NCI-H2029 (cell line): Measurements from ENCODE around the gene MBLAC1.

Experiments
- DNase-seq: peaks from one replicate; lab custom pipeline; 2025; lab: John Stamatoyannopoulos, UW

The MBLAC1 gene

DNA sequence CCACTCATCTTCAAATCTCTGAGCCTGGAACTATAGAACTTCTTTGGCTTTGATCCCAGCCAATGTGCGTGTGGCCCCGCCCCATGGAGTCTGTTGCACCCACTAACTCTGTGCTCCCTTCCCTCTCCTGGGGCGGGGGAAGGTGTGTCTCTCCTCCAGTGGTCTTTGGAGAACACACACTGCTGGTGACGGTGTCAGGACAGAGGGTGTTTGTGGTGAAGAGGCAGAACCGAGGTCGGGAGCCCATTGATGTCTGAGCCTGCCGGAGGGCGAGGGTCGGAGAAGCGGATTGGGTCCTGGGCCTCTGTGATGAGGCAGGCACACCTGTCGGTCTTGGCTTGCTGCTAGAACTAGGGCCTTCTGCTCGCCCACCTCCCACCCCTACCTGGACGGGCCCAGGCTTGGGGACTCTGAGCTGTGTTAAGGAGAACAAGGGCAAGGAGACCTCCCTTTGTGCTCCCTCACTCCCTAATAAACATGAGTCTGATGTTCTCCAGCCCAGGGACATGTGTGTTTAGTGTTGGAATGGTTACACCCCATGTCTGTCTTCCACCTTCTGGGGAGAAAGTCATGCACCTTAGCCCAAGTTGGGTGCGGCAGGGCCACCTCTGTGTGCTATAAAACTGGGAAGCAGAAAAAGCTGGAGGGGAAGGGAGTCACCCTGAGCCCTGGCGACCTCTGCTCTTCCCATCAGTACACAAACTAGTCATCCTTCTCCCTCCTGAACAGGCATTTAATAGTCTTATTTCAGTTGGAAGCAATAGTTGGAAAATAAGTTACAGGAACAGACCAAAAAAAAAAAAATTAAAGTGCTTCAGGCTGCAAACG lies 27.2 kb downstream of the MBLAC1 start:
- no peak for DNase-seq

DNA sequence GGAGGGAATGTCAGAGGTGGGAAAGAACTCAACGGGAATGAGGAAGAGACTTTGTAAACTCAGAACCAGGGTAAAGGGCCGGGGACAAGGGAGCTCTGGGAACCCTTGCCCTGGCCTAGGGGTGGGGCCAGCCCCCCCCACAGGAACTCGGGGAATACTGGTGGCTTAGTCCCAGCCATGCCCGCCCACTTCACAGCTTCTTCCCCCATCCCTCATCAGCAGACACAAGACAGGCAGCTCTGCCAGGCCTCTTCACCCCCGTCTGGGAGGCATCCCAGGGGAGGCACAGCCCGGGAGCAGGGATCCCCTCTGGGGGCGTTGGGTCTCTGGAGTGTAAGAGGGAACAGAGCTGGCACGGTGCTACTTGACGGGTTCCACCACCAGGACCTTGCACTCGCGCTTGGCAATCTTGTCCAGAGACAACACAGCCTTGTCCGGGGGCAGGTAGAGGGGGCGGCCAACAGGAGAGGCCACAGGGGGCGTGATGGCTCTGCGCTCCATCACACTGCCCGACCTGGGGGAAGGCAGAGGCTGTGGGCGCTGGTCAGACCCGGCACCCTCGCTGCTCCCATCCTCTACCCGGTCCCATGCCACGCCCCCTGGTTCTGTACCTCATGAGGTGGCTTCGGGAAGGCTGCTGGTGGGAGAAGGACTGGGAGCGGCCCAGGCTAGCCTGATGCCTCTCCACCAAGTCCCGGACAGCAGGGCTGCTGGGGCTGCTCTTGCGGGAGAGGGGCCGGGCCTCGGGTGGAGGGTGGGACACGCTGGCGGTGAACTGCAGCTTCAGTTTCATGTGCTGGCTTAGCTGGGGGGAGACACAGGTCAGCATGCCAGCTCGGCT lies 28.1 kb downstream of the MBLAC1 start:
- no peak for DNase-seq

DNA sequence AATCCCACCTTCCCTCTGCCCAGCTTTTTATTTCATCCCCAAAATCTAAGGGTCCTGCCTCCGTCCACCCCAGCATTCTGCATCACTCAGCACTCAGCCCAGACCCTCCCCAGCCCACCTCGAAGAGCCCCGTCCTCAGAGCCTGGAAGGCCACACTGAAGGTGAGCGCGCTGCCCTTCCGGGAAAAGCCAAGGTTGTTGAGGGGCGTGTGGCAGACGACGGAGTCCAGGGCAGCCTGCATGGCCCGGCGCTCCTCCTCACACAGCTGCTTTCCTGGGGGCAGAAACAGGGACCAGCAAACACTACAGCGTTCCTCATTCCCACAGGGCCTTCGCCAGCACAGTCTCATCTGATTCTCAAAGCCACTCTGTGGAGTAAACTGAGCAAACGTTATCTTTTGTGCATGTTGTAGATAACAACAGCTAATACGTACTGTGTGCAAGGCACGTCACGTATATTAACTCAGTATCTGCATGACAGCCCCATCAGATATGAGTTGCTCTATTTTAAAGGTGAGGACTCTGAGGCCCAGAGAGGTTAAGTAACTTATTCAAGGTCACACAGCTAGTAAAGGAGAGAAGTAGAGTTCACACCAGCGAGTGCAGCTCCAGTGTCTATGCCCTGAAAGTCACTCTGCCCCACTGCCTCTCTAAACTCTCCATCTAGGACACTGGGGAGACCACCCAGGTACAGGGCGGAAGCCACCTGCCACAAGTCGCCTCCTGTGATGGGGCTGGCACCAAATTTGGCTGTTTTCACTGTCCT lies 29.0 kb downstream of the MBLAC1 start:
- DNase-seq = no peak

DNA sequence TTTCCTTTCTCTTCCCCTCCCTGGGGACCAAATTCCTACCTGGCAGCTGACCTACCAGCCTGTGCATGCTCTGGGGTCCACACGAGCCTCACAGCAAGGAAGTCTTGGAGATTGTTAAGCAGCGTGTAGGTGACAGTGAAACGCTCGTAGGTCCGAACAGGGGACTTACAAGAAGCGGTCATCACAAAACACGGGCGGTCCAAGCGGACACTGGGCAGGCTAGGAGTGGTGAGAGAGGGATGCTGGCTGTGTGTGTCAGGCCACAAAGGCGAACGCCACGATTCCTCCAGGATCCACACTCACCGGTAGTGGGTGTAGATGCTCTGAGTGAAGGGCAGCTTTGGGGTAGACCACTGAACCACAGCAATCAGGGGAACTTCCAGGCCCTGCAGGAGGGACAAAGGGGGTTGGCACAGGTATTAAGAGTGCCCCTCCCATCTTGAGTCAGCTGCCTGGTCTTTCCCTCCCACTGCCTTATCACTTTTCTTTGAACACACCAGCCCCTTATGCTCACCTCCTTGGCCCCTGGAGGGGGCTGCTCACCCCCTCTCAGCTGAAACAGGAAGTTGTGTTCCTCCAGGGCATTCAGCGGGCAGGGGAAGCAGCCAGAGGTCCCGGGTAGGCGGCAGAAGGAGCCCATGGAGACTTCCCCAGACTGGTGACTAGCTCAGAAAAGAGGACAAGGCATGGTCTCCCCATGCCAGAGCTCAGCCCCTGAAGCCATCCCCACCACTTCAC lies 29.7 kb downstream of the MBLAC1 start:
- DNase-seq = no peak

DNA sequence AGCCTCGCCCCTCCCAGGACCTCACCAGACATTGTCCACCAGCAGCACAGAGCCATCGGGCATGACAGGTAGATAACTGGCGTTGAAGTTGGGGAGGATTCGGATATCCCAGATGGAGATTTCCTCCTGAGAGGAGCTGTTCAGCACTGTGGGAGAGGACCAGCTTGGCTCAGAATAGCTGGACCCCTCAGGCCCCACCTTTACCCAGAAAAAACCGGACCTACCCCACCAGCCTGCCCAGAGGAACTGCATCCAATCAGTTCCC lies 30.2 kb downstream of the MBLAC1 start:
- no peak for DNase-seq

DNA sequence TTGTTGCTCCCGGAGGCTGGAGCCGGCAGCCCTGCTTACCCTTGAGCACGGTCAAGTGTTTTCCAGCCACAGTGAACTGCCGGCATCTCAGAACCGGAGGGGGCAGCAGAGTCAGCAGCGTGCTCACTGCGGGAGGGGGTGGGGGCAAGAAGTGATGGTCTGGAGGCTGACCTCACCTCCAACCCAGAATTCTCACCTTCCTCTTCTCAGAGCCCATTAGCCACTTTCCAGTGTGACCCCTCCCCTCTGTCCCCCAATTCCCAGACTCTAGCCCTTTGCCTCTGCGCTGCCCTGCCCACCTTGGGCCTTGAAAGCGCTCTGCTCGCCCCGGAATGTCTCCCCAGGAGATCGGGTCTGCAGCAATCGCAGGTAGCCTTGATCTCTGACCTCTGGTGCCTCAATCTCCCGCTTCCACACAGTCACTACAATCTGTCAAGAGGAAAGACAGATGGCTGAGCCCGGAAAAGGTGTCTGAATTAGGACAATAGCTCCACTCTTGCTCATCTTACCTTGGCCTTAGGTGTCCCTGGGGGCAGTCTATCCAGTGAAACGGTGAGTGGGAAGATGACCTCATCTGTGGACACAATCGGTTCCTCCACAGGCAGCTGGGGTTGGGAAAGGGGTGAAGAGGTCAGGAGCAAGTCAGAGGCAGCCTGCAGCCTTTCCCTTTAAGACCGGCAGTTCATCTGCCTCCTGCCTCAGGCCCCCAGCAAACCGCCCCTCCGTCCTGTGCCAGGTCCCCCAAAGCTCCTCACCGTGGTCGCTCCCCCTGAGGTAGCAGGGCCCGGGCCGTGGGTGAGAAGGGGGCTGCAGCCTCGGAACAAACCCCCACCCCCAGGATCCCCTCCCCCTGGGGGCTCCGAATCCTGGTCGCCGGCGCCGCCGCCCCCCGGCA lies 30.8 kb downstream of the MBLAC1 start:
- DNase-seq = no peak

DNA sequence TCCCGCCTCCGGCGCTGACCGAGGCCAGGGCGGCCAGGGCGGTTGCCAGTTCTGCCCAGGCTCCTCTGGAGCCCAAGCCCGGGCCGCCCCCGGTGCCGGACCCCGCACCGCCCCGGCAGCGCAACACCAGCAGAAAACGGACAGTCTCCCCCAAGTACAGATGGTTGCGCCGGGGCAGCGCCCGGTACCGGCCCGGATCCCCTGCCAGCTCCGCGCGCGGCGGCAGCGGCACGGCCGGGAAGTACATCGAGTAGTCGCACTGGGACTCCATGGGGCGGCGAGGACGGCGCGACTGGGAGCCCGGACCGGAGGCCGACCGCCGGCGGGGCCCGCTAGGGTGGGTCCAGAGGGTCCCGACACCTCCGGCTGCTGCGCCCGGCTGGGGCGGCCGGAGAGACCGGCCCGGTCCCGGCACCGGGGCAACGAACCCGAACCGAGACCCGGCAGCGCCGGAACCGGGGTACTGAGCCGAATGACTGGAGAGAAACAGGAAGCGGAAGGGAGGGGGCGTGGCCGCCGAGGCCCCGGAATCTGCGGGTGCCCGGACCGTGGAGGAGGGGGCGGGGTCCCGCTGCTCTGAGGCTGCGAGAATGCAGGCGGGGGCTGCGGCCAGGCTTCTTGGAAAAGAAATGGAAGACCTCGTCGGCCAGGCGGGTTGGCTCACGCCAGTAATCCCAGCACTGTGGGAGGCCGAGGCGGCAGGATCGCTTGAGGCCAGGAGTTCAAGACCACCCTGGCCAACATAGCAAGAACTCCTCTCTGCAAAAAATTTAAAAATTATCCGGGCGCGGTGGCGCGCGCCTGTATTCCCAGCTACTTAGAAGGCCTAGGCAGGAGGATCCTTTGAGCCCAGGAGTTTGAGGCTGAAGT lies 31.7 kb downstream of the MBLAC1 start, which contains the start of gene TRAPPC14:
Gene TRAPPC14 (minus strand): TSS at position 495 of the 870 bp plus-strand sequence. CDS start 224 bp downstream, at position 271.
- DNase-seq = peak; percentile 73

DNA sequence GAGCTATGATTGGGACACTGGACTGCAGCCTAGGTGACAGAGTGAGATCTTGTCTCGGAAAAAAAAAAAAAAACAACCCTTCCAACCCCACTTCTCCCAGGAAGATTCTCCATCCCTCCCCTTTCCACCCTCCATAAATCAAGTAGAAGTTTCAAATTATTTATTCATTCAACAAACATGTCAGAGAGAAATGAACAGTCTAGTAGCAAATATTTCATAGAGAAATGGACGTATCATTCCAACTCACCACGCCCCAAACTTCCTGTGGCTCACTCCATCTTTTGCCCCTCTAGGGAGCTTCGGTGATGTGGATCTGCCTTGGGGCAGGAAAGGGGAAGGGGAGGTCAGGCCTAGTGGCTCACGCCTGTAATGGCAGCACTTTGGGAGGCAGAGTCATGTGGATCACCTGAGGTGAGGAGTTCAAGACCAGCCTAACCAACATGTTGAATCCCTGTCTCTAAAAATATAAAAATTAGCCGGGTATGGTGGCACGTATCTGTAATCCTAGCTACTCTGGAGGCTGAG lies 32.4 kb downstream of the MBLAC1 start:
- DNase-seq = no peak

DNA sequence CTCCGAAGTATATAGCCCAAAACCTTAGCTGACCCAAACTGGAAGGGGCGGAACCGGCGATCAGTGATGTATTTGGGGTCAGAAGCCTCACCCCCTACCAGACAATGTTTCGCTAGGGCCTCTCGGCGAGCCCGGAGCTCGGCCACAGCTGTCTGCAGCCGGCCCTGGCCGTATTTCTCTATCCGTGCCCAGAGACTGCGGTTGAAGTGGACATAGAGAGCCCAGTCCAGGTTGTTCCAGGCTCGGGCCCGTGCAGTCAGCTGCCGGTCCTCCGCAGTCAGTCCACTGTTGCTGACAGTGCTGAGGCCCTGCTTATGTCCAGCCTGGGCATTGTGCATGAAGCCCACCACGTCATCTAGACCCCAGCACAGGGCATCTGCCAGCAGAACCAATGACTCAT lies 33.3 kb downstream of the MBLAC1 start:
- DNase-seq = no peak

DNA sequence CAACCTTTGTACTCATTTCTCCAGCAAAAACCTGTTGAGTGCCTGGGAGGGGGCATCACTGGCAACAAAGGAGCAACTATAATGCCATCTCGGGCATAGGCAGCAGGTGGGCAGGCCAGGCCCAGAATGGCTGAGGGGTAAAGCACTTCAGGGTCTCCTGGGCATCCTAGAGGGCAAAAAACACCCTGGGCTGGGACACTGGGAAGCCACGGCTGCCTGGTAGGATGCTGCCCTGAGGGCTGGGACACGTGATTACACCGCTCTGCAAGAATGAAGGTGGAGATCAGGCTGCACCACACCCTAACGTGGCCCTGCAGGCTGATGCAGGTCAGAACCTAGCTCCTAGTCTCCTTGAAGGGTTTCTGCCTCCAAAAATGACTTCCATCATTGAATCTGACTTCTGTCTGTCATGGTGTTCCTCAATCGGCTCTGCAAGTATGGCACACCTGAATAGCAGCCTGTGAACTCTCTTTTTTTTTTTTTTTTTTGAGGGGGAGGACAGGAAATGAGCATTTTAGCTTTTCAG lies 36.3 kb downstream of the MBLAC1 start:
- no peak for DNase-seq

DNA sequence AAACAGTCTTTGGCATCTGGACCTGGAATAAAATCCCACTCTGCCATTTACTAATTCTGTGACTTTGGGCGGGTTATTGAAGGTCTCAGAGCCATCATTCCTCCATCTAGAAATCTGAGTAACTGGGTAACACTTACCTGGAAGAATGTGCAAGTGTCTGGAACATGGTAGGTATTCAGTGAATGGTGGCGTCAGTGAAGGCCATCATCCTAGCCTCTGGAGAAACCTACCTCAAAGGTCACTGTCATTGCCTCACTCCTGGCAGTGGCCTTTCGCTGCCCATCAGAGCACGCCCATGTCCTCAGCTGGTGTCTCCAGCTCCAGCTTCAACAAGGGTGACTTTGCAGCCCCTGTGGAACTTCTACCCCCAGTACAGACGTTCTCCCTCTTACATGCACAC lies 37.1 kb downstream of the MBLAC1 start:
- DNase-seq = no peak

DNA sequence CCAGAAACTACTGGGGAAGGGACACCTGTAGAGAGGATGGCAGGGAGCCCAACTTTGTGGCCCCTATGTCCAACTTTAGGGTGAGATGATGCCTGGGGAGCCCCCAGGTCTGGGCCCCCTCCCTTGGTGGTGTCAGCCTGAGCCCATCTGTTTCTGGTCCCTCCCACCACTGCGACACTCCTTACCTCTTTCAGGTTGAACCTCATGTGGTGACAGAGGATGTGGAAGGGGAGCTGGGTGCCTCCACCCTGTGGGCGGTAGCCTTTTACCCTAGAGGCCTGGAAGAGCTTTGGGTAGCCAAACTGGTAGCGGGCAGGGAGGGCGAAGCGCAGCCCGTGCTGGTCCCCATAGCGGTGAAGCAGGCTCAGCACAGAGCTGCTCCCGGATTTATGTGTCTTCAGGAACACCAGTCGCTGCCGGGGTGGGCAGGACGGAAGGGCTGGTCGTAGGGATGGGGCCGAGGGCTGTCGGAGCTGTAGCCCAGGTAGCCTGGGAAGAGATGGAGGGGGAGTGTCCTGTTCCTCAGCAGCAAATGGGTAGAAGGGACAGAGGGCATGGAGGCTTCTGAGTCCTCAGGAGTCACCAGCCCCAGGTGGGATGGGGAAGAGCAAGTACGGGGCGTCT lies 39.7 kb downstream of the MBLAC1 start:
- no peak for DNase-seq

DNA sequence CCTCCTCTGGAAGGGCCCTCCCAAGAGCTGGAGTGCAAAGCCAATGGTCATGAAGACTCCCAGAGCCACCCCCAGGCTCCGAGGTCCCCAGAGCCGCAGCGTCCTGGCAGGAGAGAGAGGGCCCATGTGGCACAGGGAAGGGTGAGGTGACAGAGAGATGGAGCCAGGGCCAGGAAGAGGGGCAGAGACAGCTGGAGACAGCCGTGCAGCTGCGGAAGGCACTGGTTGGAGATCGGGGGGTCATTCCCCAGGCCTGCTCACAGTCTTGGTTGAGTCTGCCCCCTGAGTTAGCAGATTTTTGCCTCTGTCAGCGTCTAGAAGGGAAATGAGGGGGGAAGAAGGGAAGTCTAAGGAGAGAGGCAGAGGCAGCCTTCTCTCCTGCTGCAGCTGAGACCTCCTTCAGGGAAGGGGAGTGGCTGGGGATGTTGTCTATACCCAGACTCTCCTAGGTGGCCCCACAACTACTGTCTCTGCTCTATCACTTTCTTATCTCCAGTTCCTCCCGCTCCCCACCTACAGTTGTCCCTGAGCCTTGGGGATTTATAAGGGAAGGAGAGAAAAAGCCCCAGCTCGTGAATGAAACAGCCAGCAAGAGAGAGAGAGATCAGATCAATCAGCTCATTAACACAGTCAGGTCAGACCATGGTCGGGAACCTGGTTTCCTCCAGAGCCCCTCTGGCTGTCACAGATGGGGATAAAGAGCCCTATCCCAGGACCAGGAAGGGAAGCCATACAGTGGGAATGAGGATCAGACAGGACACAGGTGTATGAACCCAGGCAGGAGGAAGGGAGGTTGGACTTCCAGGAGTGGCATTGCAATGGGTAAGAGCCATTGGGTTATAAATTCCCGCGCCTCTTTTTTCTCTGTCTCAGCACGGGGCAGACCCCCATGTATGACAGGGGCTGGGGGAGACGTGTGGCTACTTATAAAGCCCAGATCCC lies 40.5 kb downstream of the MBLAC1 start:
- DNase-seq = no peak

DNA sequence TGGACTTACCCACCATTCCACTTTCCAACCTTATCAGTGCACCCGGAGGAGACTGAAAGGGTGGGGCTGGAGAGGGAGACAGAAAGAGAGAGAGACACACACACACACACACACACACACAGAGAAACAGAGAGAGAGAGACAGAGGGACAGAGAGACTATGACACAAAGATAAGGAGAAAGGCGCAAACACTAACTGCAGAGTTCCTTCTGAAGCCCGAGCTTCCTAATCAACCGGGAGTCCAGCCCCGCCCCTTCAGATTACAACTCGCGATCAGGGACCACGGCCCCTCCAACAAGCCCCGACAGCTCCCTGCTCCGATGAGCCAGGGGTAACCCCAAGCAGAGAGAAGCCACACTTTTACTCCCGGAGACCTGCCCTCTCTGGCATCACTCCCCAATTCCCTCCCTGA lies 41.2 kb downstream of the MBLAC1 start:
- no peak for DNase-seq

DNA sequence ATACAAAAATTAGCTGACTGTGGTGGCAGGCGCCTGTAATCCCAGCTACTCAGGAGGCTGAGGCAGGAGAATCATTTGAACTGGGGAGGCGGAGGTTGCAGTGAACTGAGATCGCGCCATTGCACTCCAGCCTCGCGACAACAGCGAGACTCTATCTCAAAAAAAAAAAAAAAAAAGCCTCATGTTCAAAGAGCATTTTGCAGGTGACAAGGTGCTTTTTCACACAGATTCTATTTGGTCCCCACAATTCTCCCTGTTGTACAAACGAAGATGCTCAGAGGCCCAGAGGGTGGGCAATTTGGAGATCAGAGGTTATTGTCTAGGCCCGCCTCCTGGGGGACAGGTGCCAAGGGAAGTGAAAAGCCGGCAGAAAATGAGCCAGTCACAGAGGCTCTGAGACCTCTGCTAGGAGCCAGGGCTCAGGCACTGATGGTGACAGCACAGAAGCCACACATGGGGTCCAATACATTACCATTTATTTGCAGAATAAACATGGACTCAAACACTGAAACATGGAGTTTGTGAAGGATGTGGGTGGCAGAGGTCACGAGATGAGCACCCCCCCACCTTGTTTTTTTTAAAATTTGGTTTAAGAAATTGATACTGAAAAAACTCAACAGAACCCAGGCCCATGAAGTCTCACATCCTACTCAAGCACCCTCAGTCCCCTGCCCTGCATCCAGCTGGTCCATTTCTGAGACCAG lies 42.5 kb downstream of the MBLAC1 start:
- DNase-seq = no peak

DNA sequence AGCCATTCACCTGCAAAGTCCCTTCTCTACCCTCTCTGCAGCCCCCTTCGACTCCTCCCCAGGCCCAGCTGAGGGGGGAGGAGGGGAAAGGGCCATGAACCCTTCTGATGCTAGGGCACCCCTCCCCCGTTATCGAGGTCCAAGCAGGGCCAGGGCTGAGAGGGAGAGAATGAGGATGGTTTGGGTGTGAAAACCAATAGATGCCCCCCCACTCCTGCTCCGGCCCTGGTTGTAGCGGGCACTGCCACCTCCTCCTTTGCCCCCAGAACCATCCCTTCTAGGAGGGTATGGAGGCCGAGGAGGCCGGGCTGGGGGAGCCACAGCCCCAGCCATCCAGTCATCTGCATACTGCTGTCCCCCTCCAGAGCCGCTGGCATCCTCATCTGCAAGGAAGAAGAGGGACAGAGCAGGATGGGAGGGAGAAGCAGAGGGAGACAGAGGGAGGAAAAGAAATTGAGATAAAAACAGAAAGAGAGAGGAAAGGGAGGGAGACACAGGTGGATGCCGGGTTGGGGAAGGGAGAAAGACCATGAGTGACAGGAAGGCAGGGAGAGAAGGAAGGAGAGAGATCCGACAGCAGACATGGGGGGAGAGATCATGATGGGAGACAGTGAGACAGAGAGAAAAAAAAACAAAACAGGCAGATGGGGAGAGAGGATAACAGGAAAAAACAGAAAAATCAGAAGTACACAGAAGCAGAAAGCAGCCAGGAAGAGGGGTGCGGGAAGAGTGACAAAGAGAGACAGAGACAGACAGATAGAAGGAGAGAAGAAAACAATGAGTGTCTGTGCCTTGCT lies 43.5 kb downstream of the MBLAC1 start:
- DNase-seq = no peak
